ENCODE measurements around the gene PGLYRP2. TPM values are rescaled to one million over a fixed set of nuclear protein-coding genes. Genes with fewer than 3 reads are reported as not detected.

Gene PGLYRP2
- total RNA-seq, 1 donor from 2014 or later = not detected

GRCh38 chr19:15424692-15425272 lies 54.5 kb downstream of the PGLYRP2 start:
- no peak for DNase-seq (ENCODE audit: low spot score, unreplicated experiment)
- Mint-ChIP-seq H3K27ac (no peak overlapping the region), H3K4me3 (ENCODE audit: low read depth) (no peak overlapping the region), H3K27me3 (no peaks in the 10 kb centered on the region), H3K4me1 (ENCODE audit: low read depth) (no peaks in the 10 kb centered on the region), H3K36me3 (ENCODE audit: insufficient read depth) (peaks cover 30% of the 10 kb centered on the region), H3K9me3 (ENCODE audit: low read depth) (no peaks in the 10 kb centered on the region)
- TF ChIP-seq, protein P1, sequence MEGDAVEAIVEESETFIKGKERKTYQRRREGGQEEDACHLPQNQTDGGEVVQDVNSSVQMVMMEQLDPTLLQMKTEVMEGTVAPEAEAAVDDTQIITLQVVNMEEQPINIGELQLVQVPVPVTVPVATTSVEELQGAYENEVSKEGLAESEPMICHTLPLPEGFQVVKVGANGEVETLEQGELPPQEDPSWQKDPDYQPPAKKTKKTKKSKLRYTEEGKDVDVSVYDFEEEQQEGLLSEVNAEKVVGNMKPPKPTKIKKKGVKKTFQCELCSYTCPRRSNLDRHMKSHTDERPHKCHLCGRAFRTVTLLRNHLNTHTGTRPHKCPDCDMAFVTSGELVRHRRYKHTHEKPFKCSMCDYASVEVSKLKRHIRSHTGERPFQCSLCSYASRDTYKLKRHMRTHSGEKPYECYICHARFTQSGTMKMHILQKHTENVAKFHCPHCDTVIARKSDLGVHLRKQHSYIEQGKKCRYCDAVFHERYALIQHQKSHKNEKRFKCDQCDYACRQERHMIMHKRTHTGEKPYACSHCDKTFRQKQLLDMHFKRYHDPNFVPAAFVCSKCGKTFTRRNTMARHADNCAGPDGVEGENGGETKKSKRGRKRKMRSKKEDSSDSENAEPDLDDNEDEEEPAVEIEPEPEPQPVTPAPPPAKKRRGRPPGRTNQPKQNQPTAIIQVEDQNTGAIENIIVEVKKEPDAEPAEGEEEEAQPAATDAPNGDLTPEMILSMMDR (IDR thresholded peaks at IDR 0.05; ENCODE audit: unreplicated experiment) = no peak

GRCh38 chr19:15424121-15424520 lies 55.2 kb downstream of the PGLYRP2 start:
- Mint-ChIP-seq H3K36me3 (ENCODE audit: insufficient read depth) (peaks cover 30% of the 10 kb centered on the region), H3K4me1 (ENCODE audit: low read depth) (no peaks in the 10 kb centered on the region), H3K27me3 (no peaks in the 10 kb centered on the region), H3K9me3 (ENCODE audit: low read depth) (no peaks in the 10 kb centered on the region), H3K27ac (no peak overlapping the region), H3K4me3 (ENCODE audit: low read depth) (no peak overlapping the region)
- TF ChIP-seq, protein P1 (IDR thresholded peaks at IDR 0.05; ENCODE audit: unreplicated experiment) = no peak
- no peak for DNase-seq (ENCODE audit: low spot score, unreplicated experiment)

DNA sequence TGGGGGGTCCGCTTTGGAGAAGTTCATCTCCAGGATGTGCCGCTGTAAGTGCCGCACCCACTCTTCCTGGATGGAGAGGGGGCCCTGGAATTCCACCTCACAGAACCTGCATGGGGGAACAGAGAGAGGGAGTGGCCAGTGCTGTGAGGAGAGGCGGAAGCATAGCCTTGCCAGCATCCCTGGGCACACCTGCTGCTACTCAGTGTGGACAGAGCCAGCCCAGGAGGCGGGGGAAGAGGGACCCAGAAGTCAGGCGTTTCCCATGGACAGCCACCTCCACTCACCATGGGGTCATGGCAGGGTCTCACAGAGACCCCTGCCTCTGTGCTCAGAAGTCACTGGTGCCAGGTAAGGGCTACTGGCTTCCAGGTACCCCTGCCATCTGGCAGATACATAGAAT lies 56.2 kb downstream of the PGLYRP2 start:
- Mint-ChIP-seq H3K9me3 (ENCODE audit: low read depth) (no peaks in the 10 kb centered on the region), H3K27ac (no peak overlapping the region), H3K4me1 (ENCODE audit: low read depth) (peaks cover under 1% of the 10 kb centered on the region), H3K4me3 (ENCODE audit: low read depth) (no peak overlapping the region), H3K36me3 (ENCODE audit: insufficient read depth) (peaks cover 30% of the 10 kb centered on the region), H3K27me3 (no peaks in the 10 kb centered on the region)
- no peak for DNase-seq (ENCODE audit: low spot score, unreplicated experiment)
- TF ChIP-seq, protein P1 (IDR thresholded peaks at IDR 0.05; ENCODE audit: unreplicated experiment) = no peak

- Mint-ChIP-seq H3K4me3 (ENCODE audit: low read depth) (no peak overlapping the region), H3K27ac (peak overlapping the region; percentile 33)
- DNase-seq (ENCODE audit: low spot score, unreplicated experiment) = no peak
Measured at GRCh38 chr19:15422296-15423075, 56.8 kb downstream of the PGLYRP2 start.

DNA sequence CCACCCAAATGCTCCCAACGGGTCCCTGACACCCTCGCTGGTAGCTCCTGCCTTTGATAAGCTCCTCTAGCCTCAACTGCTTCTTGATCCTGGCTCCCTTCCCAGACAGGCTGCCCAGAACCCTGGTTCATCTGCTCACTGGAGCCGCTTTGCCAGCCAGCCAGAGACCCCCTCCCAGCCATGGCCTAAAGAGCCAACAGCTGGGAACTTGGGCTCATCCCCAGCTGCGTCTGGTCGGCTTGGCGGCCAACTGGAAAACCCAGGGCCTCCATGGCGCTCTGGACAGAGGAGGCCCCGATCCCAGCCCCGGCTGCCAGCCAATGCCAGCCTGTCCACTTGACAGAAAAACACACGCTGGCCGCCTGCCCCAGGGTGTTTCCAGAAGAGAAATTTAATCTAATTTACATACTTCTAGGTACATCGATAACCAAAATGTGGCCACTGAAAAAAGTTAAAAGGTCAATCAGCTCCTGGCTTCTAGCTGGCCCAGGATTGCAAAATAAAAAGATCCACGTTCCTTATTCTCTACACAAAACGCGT lies 57.5 kb downstream of the PGLYRP2 start:
- DNase-seq (ENCODE audit: low spot score, unreplicated experiment) = no peak
- Mint-ChIP-seq H3K27ac (peak overlapping the region; percentile 33), H3K4me3 (ENCODE audit: low read depth) (no peak overlapping the region), H3K4me1 (ENCODE audit: low read depth) (peaks cover 10% of the 10 kb centered on the region), H3K27me3 (no peaks in the 10 kb centered on the region), H3K36me3 (ENCODE audit: insufficient read depth) (peaks cover 27% of the 10 kb centered on the region), H3K9me3 (ENCODE audit: low read depth) (no peaks in the 10 kb centered on the region)
- TF ChIP-seq, protein P1 (IDR thresholded peaks at IDR 0.05; ENCODE audit: unreplicated experiment) = no peak

More at GRCh38 chr19:15422296-15423075, 56.8 kb downstream of the PGLYRP2 start:
- H3K36me3 Mint-ChIP-seq (ENCODE audit: insufficient read depth) = peaks cover 30% of the 10 kb centered on the region
- no peaks in the 10 kb centered on the region for H3K9me3 Mint-ChIP-seq (ENCODE audit: low read depth)
- no peaks in the 10 kb centered on the region for H3K27me3 Mint-ChIP-seq
- TF ChIP-seq, protein P1 (IDR thresholded peaks at IDR 0.05; ENCODE audit: unreplicated experiment) = no peak
- peaks cover 6% of the 10 kb centered on the region for H3K4me1 Mint-ChIP-seq (ENCODE audit: low read depth)

Measured in progenitor cell of endocrine pancreas (in vitro differentiated cells).